ENCODE measurements around the gene LYVE1. TPM values are rescaled to one million over a fixed set of nuclear protein-coding genes. Genes with fewer than 3 reads are reported as not detected.

The LYVE1 gene
- total RNA-seq, 1 donor from 2014 or later: 0.27 TPM

GRCh38 chr11:10518891-10519290 lies 49.6 kb downstream of the LYVE1 start:
- H3K9me3 Mint-ChIP-seq (ENCODE audit: unreplicated experiment): no peaks in the 10 kb centered on the region

GRCh38 chr11:10518123-10518522 lies 50.3 kb downstream of the LYVE1 start:
- Histone ChIP-seq H3K4me3 (ENCODE audit: insufficient read depth, low read depth, low read length) (no peak overlapping the region), H2AFZ (ENCODE audit: low read depth, low read length) (no peak overlapping the region), H3K27me3 (ENCODE audit: insufficient read depth, low read length) (no peaks in the 10 kb centered on the region), H3K36me3 (ENCODE audit: insufficient read depth, low read length) (peaks cover 8% of the 10 kb centered on the region), H3K4me1 (ENCODE audit: insufficient read depth, low read length) (no peaks in the 10 kb centered on the region), H3K79me2 (ENCODE audit: insufficient read depth, low read length) (no peaks in the 10 kb centered on the region), H4K20me1 (ENCODE audit: insufficient read depth, low read length) (no peaks in the 10 kb centered on the region), H3K9ac (ENCODE audit: low read length) (no peak overlapping the region), H3K4me2 (ENCODE audit: low read length) (no peak overlapping the region), H3K27ac (ENCODE audit: low read depth, low read length) (no peak overlapping the region), H3K9me3 (ENCODE audit: insufficient read depth, low read depth, low read length) (no peaks in the 10 kb centered on the region)
- TF ChIP-seq EZH2 (IDR thresholded peaks at IDR 0.05; ENCODE audit: insufficient read depth, low read length) (no peak), CTCF (IDR thresholded peaks at IDR 0.05; ENCODE audit: insufficient read depth, low read depth, low read length) (no peak)
- FAIRE-seq (no peak), DNase-seq (ENCODE audit: low read depth) (no peak)
- Mint-ChIP-seq H3K27me3 (ENCODE audit: low read depth, unreplicated experiment) (no peaks in the 10 kb centered on the region), H3K4me3 (ENCODE audit: unreplicated experiment) (no peak overlapping the region), H3K9me3 (ENCODE audit: unreplicated experiment) (no peaks in the 10 kb centered on the region), H3K36me3 (ENCODE audit: low read depth, unreplicated experiment) (peaks cover 2% of the 10 kb centered on the region), H3K27ac (ENCODE audit: unreplicated experiment) (no peak overlapping the region), H3K4me1 (ENCODE audit: low read depth, unreplicated experiment) (peaks cover 12% of the 10 kb centered on the region)

More at GRCh38 chr11:10518891-10519290, 49.6 kb downstream of the LYVE1 start:
- peaks cover 12% of the 10 kb centered on the region for H3K4me1 Mint-ChIP-seq (ENCODE audit: low read depth, unreplicated experiment)
- H3K27me3 Mint-ChIP-seq (ENCODE audit: low read depth, unreplicated experiment): no peaks in the 10 kb centered on the region
- Histone ChIP-seq H3K4me1 (ENCODE audit: insufficient read depth, low read length) (no peaks in the 10 kb centered on the region), H3K27ac (ENCODE audit: low read depth, low read length) (no peak overlapping the region), H2AFZ (ENCODE audit: low read depth, low read length) (no peak overlapping the region), H3K27me3 (ENCODE audit: insufficient read depth, low read length) (no peaks in the 10 kb centered on the region), H3K4me3 (ENCODE audit: insufficient read depth, low read depth, low read length) (no peak overlapping the region), H3K36me3 (ENCODE audit: insufficient read depth, low read length) (peaks cover 8% of the 10 kb centered on the region), H3K9ac (ENCODE audit: low read length) (no peak overlapping the region), H3K79me2 (ENCODE audit: insufficient read depth, low read length) (no peaks in the 10 kb centered on the region), H4K20me1 (ENCODE audit: insufficient read depth, low read length) (no peaks in the 10 kb centered on the region), H3K9me3 (ENCODE audit: insufficient read depth, low read depth, low read length) (no peaks in the 10 kb centered on the region), H3K4me2 (ENCODE audit: low read length) (no peak overlapping the region)
- TF ChIP-seq EZH2 (IDR thresholded peaks at IDR 0.05; ENCODE audit: insufficient read depth, low read length): no peak
- DNase-seq (ENCODE audit: low read depth) (no peak), FAIRE-seq (no peak)
- H3K27ac Mint-ChIP-seq (ENCODE audit: unreplicated experiment): no peak overlapping the region
- H3K4me3 Mint-ChIP-seq (ENCODE audit: unreplicated experiment): no peak overlapping the region
- peaks cover 2% of the 10 kb centered on the region for H3K36me3 Mint-ChIP-seq (ENCODE audit: low read depth, unreplicated experiment)

- Histone ChIP-seq H2AFZ (ENCODE audit: low read depth, low read length) (no peak overlapping the region), H4K20me1 (ENCODE audit: insufficient read depth, low read length) (no peaks in the 10 kb centered on the region), H3K36me3 (ENCODE audit: insufficient read depth, low read length) (no peaks in the 10 kb centered on the region), H3K9me3 (ENCODE audit: insufficient read depth, low read depth, low read length) (no peaks in the 10 kb centered on the region), H3K4me3 (ENCODE audit: insufficient read depth, low read depth, low read length) (no peak overlapping the region), H3K79me2 (ENCODE audit: insufficient read depth, low read length) (no peaks in the 10 kb centered on the region), H3K4me2 (ENCODE audit: low read length) (no peak overlapping the region), H3K27ac (ENCODE audit: low read depth, low read length) (no peak overlapping the region), H3K27me3 (ENCODE audit: insufficient read depth, low read length) (no peaks in the 10 kb centered on the region), H3K9ac (ENCODE audit: low read length) (no peak overlapping the region), H3K4me1 (ENCODE audit: insufficient read depth, low read length) (no peaks in the 10 kb centered on the region)
- Mint-ChIP-seq H3K4me3 (ENCODE audit: unreplicated experiment) (no peak overlapping the region), H3K4me1 (ENCODE audit: low read depth, unreplicated experiment) (peaks cover 12% of the 10 kb centered on the region), H3K27ac (ENCODE audit: unreplicated experiment) (no peak overlapping the region), H3K9me3 (ENCODE audit: unreplicated experiment) (no peaks in the 10 kb centered on the region), H3K27me3 (ENCODE audit: low read depth, unreplicated experiment) (no peaks in the 10 kb centered on the region), H3K36me3 (ENCODE audit: low read depth, unreplicated experiment) (no peaks in the 10 kb centered on the region)
- DNase-seq (ENCODE audit: low read depth) (no peak), FAIRE-seq (no peak)
- no peak for TF ChIP-seq CTCF (IDR thresholded peaks at IDR 0.05; ENCODE audit: insufficient read depth, low read depth, low read length)
- no peak for TF ChIP-seq EZH2 (IDR thresholded peaks at IDR 0.05; ENCODE audit: insufficient read depth, low read length)
Observed at GRCh38 chr11:10515418-10515817, 53.0 kb downstream of the LYVE1 start.

Measured in astrocyte (in vitro differentiated cells and primary cell).